Measurements from ENCODE around the gene PDE6C. TPM values are rescaled to one million over a fixed set of nuclear protein-coding genes. Genes with fewer than 3 reads are reported as not detected.

The PDE6C gene
- polyA plus RNA-seq, 1 of the 3 experiments (the other 2 are of a cell fraction): not detected

DNA sequence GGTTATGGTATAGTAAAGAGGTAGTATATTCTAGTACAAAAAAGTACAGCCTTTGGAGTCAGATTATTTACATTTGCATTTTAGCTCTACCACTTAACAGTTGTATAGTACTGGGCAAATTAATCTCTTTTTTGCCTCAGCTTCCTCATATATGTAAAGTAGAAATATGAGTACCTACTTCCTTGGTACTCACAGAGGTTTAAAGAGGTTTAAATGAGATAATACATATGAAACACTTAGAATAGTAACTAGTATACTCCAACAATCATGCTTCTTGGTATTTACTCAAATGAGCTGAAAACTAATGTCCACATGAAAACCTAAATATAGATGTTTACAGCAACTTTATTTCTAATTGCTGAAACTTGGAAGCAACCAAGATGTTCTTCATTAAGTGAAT, 75.4 kb downstream of the PDE6C start:
- DNase-seq: no peak
- Histone ChIP-seq H3K9me2 (no peaks in the 10 kb centered on the region), H3K4me3 (ENCODE audit: low read depth in 2 of 2, low read length in 1 of 2) (no peak overlapping the region), H3K27ac (ENCODE audit: low read depth in 2 of 2, low read length in 1 of 2) (no peak overlapping the region), H3K4me2 (no peak overlapping the region), H3K27me3 (ENCODE audit: insufficient read depth) (no peaks in the 10 kb centered on the region), H3K36me3 (replicated peaks in 1 of 2; ENCODE audit: control insufficient read depth in 1 of 2, insufficient read depth in 2 of 2, low read length in 1 of 2) (peaks cover 61 to 64% of the 10 kb centered on the region in 2 experiments), H3K9ac (no peak overlapping the region), H2AFZ (ENCODE audit: low read depth) (no peak overlapping the region), H3F3A (replicated peaks; ENCODE audit: insufficient read depth) (peaks cover 3% of the 10 kb centered on the region), H4K20me1 (ENCODE audit: insufficient read depth) (no peaks in the 10 kb centered on the region), H3K79me2 (ENCODE audit: insufficient read depth) (no peaks in the 10 kb centered on the region), H3K4me1 (ENCODE audit: control insufficient read depth in 1 of 2, insufficient read depth in 2 of 2, low read depth in 1 of 2, low read length in 1 of 2) (no peaks in the 10 kb centered on the region), H3K9me3 (no peaks in the 10 kb centered on the region)
- POLR2A ChIA-PET: no interaction called here
- CTCF ChIA-PET: interaction anchor here (0.6 to 1.3 kb wide), 3 partner anchors 10 to 178 kb away, joined by 3 to 4 read pairs (median 3); no protein-coding TSS in a partner anchor
- TF ChIP-seq SIN3A (IDR thresholded peaks at IDR 0.05; ENCODE audit: borderline replicate concordance, low read depth, low read length) (no peak), CTCF (IDR thresholded peaks at IDR 0.05) (no peak), EP300 (IDR thresholded peaks at IDR 0.05; ENCODE audit: borderline replicate concordance in 1 of 2, low read depth in 1 of 2, low read length in 1 of 2) (no peak), TEAD4 (IDR thresholded peaks at IDR 0.05; ENCODE audit: borderline replicate concordance, insufficient read depth) (no peak), GABPA (IDR thresholded peaks at IDR 0.05; ENCODE audit: low read depth) (no peak), IRF3 (IDR thresholded peaks at IDR 0.05; ENCODE audit: low read depth, low read length) (no peak), RAD21 (IDR thresholded peaks at IDR 0.05; ENCODE audit: low read length) (no peak), NFIC (IDR thresholded peaks at IDR 0.05; ENCODE audit: borderline replicate concordance) (no peak), SMC3 (IDR thresholded peaks at IDR 0.05; ENCODE audit: low read depth, low read length) (no peak), CHD2 (IDR thresholded peaks at IDR 0.05; ENCODE audit: low read length, partially characterized antibody) (no peak), RXRA (IDR thresholded peaks at IDR 0.05; ENCODE audit: borderline replicate concordance, low read depth) (no peak), MAX (IDR thresholded peaks at IDR 0.05; ENCODE audit: low read depth) (no peak)
- TF ChIP-seq, protein P1, sequence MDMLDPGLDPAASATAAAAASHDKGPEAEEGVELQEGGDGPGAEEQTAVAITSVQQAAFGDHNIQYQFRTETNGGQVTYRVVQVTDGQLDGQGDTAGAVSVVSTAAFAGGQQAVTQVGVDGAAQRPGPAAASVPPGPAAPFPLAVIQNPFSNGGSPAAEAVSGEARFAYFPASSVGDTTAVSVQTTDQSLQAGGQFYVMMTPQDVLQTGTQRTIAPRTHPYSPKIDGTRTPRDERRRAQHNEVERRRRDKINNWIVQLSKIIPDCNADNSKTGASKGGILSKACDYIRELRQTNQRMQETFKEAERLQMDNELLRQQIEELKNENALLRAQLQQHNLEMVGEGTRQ (IDR thresholded peaks at IDR 0.05; ENCODE audit: borderline replicate concordance, low read depth, low read length): no peak
- TF ChIP-seq, protein P2, sequence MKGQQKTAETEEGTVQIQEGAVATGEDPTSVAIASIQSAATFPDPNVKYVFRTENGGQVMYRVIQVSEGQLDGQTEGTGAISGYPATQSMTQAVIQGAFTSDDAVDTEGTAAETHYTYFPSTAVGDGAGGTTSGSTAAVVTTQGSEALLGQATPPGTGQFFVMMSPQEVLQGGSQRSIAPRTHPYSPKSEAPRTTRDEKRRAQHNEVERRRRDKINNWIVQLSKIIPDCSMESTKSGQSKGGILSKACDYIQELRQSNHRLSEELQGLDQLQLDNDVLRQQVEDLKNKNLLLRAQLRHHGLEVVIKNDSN (IDR thresholded peaks at IDR 0.05; ENCODE audit: borderline replicate concordance, low read depth): no peak

Data from SK-N-SH (cell line).